Heart left ventricle (tissue), 13 donors: ENCODE results near the gene RNASE2.
"Not testable (repeated sequence)": the region's sequence is repeated elsewhere in the genome, so short reads cannot be mapped to it uniquely, and the experiment has no call there.

ENCODE experiments used
- CTCF ChIP-seq, 12 donors: fragments of 200-600 bp; sonication (generic) in 4 of 12; IDR thresholded peaks; one replicate each; pipeline versions ENCODE4 v1.5.0 to v1.8.0; 2018 to 2022; ENCODE audit warnings: antibody characterized with exemption in 12 of 12, mild to moderate bottlenecking in 5 of 12
- POLR2A ChIP-seq, 2 donors: fragments of 450-650 bp; IDR thresholded peaks; one replicate each; pipeline ENCODE4 v1.6.1; 2017; ENCODE audit warnings: antibody characterized with exemption in 2 of 2, mild to moderate bottlenecking in 2 of 2, moderate library complexity in 2 of 2
- donor health status: ischemic (EF 13 %, LVEDD 7.1; RV severe dilation, severe dysfunction).
- donor health status: DM: no; HTN: yes; CAD: no.
- donor health status: DM: no; HTN: no; CAD: no.
- donor health status: ischemic (EF 25% LVEDD 6.9; RV normal size, moderate dysfunction).
- donor health status: ischemic (EF 25% LVEDD 5.7; RV mildly dilated, moderate dysfunction).
- donor health status: ischemic (EF 35%, LVEDD 5.7; RV mildly dilated, moderate dysfunction).
- donor health status: nonischemic (EF 11% LVEDD 7.7; RV severe dilation, severe dysfunction).
- donor health status: DM: yes; HTN: yes; CAD: no.
- donor health status: PGD.
- donor health status: ischemic (EF 29% LVEDD 5.4; RV normal size, mild dysfunction).
- donor health status: nonischemic (EF 23%, LVEDD 6.1; RV moderate dilation, normal function).

DNA sequence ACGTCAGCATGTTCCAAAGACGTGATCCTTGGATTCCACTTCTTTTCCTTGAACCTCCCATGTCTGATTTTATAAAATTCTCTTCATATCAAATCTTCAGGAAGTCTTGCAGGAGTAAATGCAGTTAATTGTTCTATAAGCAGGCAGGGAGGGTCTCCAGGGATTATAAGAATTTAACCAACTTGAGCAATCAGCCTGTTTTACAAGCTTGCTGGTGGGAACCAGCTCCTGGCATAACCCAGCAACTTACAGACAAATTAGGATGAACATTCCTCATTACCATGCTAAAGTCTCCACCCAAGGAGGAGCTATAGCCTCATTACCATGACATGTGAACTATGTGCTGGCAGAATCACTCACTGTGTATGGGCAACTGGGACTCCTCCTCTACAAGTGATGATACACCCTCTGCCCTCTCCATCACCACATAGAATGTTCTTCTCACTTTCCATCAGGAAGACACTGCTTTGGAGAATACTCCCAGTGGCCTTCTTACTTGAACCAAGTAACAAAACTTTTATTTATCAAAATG lies 31.5 kb upstream of the RNASE2 start:
- not testable (repeated sequence) for TF ChIP-seq CTCF, POLR2A (IDR thresholded peaks at IDR 0.05)
